MM.1S (cell line): ENCODE results near the gene RUNDC3A.

Experiments
- DNase-seq: peaks from one replicate; pipeline ENCODE4 v3.0.0-alpha.2; 2015
- H2AFZ ChIP-seq: fragments of 300-600 bp; sonication (generic); 2 replicates; pipeline ENCODE4 v1.6.0; 2016; ENCODE audit warnings: antibody characterized with exemption, low read length
- H3F3A ChIP-seq: fragments of 300-600 bp; sonication (generic); 2 replicates; pipeline ENCODE4 v1.6.1; 2016; ENCODE audit warnings: mild to moderate bottlenecking, antibody characterized with exemption, low read length, moderate library complexity, mixed read lengths; ENCODE audit not compliant: insufficient read depth
- H3K27ac ChIP-seq: fragments of 300-600 bp; sonication (generic); 2 replicates; pipeline ENCODE4 v1.5.1; 2016; ENCODE audit warnings: mild to moderate bottlenecking, low read length
- H3K27me3 ChIP-seq: fragments of 300-600 bp; sonication (generic); replicated peaks from 2 replicates; pipeline ENCODE4 v1.6.0; 2016; ENCODE audit warnings: low read length; ENCODE audit not compliant: insufficient read depth
- H3K36me3 ChIP-seq: fragments of 300-600 bp; sonication (generic); replicated peaks from 2 replicates; pipeline ENCODE4 v1.6.1; 2016; ENCODE audit warnings: mild to moderate bottlenecking, low read length, mixed read lengths; ENCODE audit not compliant: insufficient read depth
- H3K4me1 ChIP-seq: fragments of 300-600 bp; sonication (generic); 2 replicates; pipeline ENCODE4 v1.6.1; 2016; ENCODE audit warnings: low read length, mixed read lengths
- H3K4me2 ChIP-seq: fragments of 300-600 bp; sonication (generic); 2 replicates; pipeline ENCODE4 v1.6.0; 2016; ENCODE audit warnings: low read depth, low read length
- H3K4me3 ChIP-seq: fragments of 300-600 bp; sonication (generic); 2 replicates; pipeline ENCODE4 v1.5.1; 2016; ENCODE audit warnings: low read length, mixed read lengths
- H3K79me2 ChIP-seq: fragments of 300-600 bp; sonication (generic); 2 replicates; pipeline ENCODE4 v1.6.1; 2016; ENCODE audit warnings: mixed run types, low read length, mixed read lengths
- H3K9ac ChIP-seq: fragments of 300-600 bp; sonication (generic); 2 replicates; pipeline ENCODE4 v1.6.1; 2016; ENCODE audit warnings: low read length, mixed read lengths
- H3K9me2 ChIP-seq: fragments of 300-600 bp; sonication (generic); replicated peaks from 2 replicates; pipeline ENCODE4 v1.6.1; 2016; ENCODE audit warnings: mild to moderate bottlenecking, low read length, mixed read lengths; ENCODE audit not compliant: insufficient read depth
- H3K9me3 ChIP-seq: fragments of 300-600 bp; sonication (generic); replicated peaks from 2 replicates; pipeline ENCODE4 v1.6.1; 2016; ENCODE audit warnings: mild to moderate bottlenecking, low read length, mixed read lengths; ENCODE audit not compliant: insufficient read depth
- H4K20me1 ChIP-seq: fragments of 300-600 bp; sonication (generic); 2 replicates; pipeline ENCODE4 v1.6.1; 2016; ENCODE audit warnings: mild to moderate bottlenecking, low read length, moderate library complexity, mixed read lengths; ENCODE audit not compliant: insufficient read depth
- CTCF ChIP-seq: fragments of 300-600 bp; sonication (generic); IDR thresholded peaks from 2 replicates; pipeline ENCODE4 v1.5.1; 2016; ENCODE audit warnings: antibody characterized with exemption, low read length, mixed read lengths
- EZH2 ChIP-seq: fragments of 300-600 bp; sonication (generic); optimal IDR thresholded peaks from 2 replicates; pipeline ENCODE3; 2017; ENCODE audit warnings: low read depth, mild to moderate bottlenecking, antibody characterized with exemption, low read length, mixed read lengths
- EZH2phosphoT487 ChIP-seq: fragments of 300-600 bp; sonication (generic); IDR thresholded peaks from 2 replicates; pipeline ENCODE4 v1.6.1; 2018; ENCODE audit warnings: antibody characterized with exemption, low read length

Gene RUNDC3A

GRCh38 chr17:44350733-44351226 is 42.4 kb downstream of the RUNDC3A start:
- H3K9ac ChIP-seq: no peak overlapping the region
- no peak overlapping the region for H3K4me2 ChIP-seq
- no peaks in the 10 kb centered on the region for H4K20me1 ChIP-seq
- H2AFZ ChIP-seq: no peak overlapping the region
- H3F3A ChIP-seq: no peaks in the 10 kb centered on the region; the same call in 1 of the 2 replicates
- TF ChIP-seq EZH2phosphoT487: no peak
- peak; percentile 88 for TF ChIP-seq CTCF
- H3K27me3 ChIP-seq: no peaks in the 10 kb centered on the region
- H3K4me3 ChIP-seq: no peak overlapping the region
- H3K9me2 ChIP-seq: no peaks in the 10 kb centered on the region
- peaks cover 18% of the 10 kb centered on the region for H3K4me1 ChIP-seq
- peak; percentile 64 for DNase-seq
- no peaks in the 10 kb centered on the region for H3K79me2 ChIP-seq
- H3K27ac ChIP-seq: no peak overlapping the region
- H3K36me3 ChIP-seq: no peaks in the 10 kb centered on the region
- no peaks in the 10 kb centered on the region for H3K9me3 ChIP-seq

- Histone ChIP-seq H3K9me2 (no peaks in the 10 kb centered on the region), H3K36me3 (no peaks in the 10 kb centered on the region)
These were observed 43.1 kb downstream of the RUNDC3A start for GRCh38 chr17:44351464-44351863.

GRCh38 chr17:44351961-44352827 is 43.8 kb downstream of the RUNDC3A start:
- Histone ChIP-seq H3K9ac (no peak overlapping the region), H3F3A (no peaks in the 10 kb centered on the region; the same call in 1 of the 2 replicates), H3K36me3 (no peaks in the 10 kb centered on the region), H4K20me1 (no peaks in the 10 kb centered on the region), H3K4me3 (no peak overlapping the region), H3K4me1 (peaks cover 14% of the 10 kb centered on the region), H3K4me2 (no peak overlapping the region), H3K27ac (no peak overlapping the region), H3K79me2 (no peaks in the 10 kb centered on the region), H3K27me3 (no peaks in the 10 kb centered on the region), H3K9me3 (no peaks in the 10 kb centered on the region), H2AFZ (no peak overlapping the region), H3K9me2 (no peaks in the 10 kb centered on the region)
- DNase-seq: no peak
- TF ChIP-seq EZH2: no peak
- no peak for TF ChIP-seq CTCF
- TF ChIP-seq EZH2phosphoT487: no peak

More at GRCh38 chr17:44351464-44351863, 43.1 kb downstream of the RUNDC3A start:
- Histone ChIP-seq H4K20me1 (no peaks in the 10 kb centered on the region), H3K79me2 (no peaks in the 10 kb centered on the region), H3K4me3 (no peak overlapping the region), H3K27ac (no peak overlapping the region), H3K9ac (no peak overlapping the region), H2AFZ (no peak overlapping the region), H3K27me3 (no peaks in the 10 kb centered on the region), H3K4me1 (peaks cover 14% of the 10 kb centered on the region), H3F3A (no peaks in the 10 kb centered on the region; the same call in 1 of the 2 replicates), H3K4me2 (no peak overlapping the region), H3K9me3 (no peaks in the 10 kb centered on the region)
- DNase-seq: no peak
- TF ChIP-seq EZH2: no peak
- TF ChIP-seq EZH2phosphoT487: no peak
- no peak for TF ChIP-seq CTCF
